ENCODE measurements around the gene CIB2.

Gene CIB2

GRCh38 chr15:78069052-78069414, 62.2 kb downstream of the CIB2 start:
- no peak for TF ChIP-seq FOXP2 (optimal IDR thresholded peaks at IDR 0.05; ENCODE audit: borderline replicate concordance, extremely low read depth, extremely low read length, insufficient read depth)
- no peak for TF ChIP-seq REST (IDR thresholded peaks at IDR 0.05; ENCODE audit: insufficient read depth in 1 of 2, low read depth in 2 of 2, low read length in 2 of 2)
- TF ChIP-seq POLR2AphosphoS5 (IDR thresholded peaks at IDR 0.05; ENCODE audit: low read depth, low read length) = no peak
- TF ChIP-seq TAF1 (IDR thresholded peaks at IDR 0.05; ENCODE audit: borderline replicate concordance, insufficient read depth, low read length) = no peak
- TF ChIP-seq SIN3A (IDR thresholded peaks at IDR 0.05; ENCODE audit: borderline replicate concordance, insufficient read depth, low read length) = no peak

GRCh38 chr15:78067328-78068228, 63.7 kb downstream of the CIB2 start:
- peak in 1 of 2 experiments; percentile 18; a peak in 1 of 4 replicates for TF ChIP-seq REST (IDR thresholded peaks at IDR 0.05; ENCODE audit: insufficient read depth in 1 of 2, low read depth in 2 of 2, low read length in 2 of 2)
- peak; percentile 21 for TF ChIP-seq FOXP2 (optimal IDR thresholded peaks at IDR 0.05; ENCODE audit: borderline replicate concordance, extremely low read depth, extremely low read length, insufficient read depth)
- TF ChIP-seq SIN3A (IDR thresholded peaks at IDR 0.05; ENCODE audit: borderline replicate concordance, insufficient read depth, low read length) = no peak

DNA sequence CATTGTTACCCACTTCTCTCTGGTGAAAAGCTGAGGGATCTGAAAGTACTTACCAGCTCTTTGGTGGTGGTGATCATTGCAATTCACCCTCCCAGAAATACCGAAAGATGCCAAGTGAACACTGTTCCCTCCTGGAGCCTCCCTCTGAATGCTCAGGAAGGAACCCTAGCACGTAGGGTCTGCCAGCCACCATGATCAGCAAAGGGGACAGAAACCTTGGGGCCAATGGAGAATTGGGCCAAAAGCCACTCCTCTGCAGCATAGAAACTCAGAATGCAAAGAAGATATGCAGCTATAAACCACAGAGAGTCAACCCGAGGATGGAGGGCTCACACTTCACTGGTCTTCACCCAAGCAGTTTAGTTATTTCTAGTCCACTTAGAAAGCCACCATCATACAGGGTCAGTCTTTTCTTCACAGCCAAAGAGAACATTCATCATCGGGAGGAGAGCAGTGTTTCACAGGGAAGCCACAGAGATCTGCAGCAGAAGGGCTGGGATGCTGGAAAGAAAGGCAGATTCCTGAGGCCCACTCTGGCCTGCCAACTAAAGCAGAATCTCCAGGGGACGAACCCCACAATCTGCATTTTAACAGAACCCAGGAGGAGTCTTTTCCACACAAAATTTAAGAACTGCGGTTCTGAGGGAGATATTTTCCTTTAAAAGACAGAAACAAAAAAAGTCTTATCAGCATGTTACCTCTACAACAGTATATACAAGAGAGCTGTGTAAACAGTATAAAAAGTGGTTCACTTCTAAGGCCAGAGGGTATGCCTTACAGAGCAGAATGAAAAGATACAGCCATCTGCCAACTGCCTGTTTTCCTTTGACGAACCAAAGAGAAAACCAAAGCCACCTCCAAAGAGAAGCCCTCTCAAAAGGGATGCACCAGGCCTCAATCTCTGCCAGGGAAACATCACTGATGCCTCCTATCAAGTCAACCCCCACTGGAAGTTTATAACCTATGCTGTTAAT, 65.0 kb downstream of the CIB2 start:
- TF ChIP-seq REST (IDR thresholded peaks at IDR 0.05; ENCODE audit: insufficient read depth in 1 of 2, low read depth in 2 of 2, low read length in 2 of 2) = no peak
- no peak for TF ChIP-seq SIN3A (IDR thresholded peaks at IDR 0.05; ENCODE audit: borderline replicate concordance, insufficient read depth, low read length)
- no peak for TF ChIP-seq TAF1 (IDR thresholded peaks at IDR 0.05; ENCODE audit: borderline replicate concordance, insufficient read depth, low read length)
- TF ChIP-seq POLR2AphosphoS5 (IDR thresholded peaks at IDR 0.05; ENCODE audit: low read depth, low read length) = no peak
- no peak for TF ChIP-seq FOXP2 (optimal IDR thresholded peaks at IDR 0.05; ENCODE audit: borderline replicate concordance, extremely low read depth, extremely low read length, insufficient read depth)

DNA sequence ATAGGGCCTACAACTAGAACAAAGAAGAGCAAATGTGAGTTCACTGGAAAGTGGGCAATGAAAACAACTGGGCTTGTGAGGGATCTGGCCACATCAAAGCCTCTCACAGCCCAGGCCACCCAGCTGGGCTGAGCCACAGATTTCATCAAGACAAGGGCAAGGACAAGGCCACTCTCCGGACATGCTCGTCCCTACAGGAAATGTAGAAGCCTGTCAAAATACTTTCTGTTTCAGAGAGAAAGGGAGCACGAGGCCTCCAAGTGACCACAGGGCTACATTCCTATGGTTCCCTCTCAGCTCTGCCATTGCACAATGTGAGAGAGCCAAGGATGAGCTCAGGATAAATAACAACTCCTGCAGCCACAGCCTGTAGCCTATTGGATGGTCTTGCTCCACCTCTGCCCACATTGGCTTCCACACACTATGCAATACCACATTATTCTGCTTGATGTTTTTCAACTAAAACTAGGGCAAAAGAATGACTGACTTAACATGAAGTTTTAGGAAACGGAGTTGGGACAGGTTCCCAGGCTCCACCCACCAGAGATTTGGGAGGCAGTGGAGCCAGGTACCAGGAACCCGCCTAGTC, 65.9 kb downstream of the CIB2 start:
- TF ChIP-seq POLR2AphosphoS5 (IDR thresholded peaks at IDR 0.05; ENCODE audit: low read depth, low read length) = no peak
- TF ChIP-seq TAF1 (IDR thresholded peaks at IDR 0.05; ENCODE audit: borderline replicate concordance, insufficient read depth, low read length) = no peak
- peak in 1 of 2 experiments; percentile 56; a peak in 1 of 4 replicates for TF ChIP-seq REST (IDR thresholded peaks at IDR 0.05; ENCODE audit: insufficient read depth in 1 of 2, low read depth in 2 of 2, low read length in 2 of 2)
- TF ChIP-seq FOXP2 (optimal IDR thresholded peaks at IDR 0.05; ENCODE audit: borderline replicate concordance, extremely low read depth, extremely low read length, insufficient read depth) = no peak
- TF ChIP-seq SIN3A (IDR thresholded peaks at IDR 0.05; ENCODE audit: borderline replicate concordance, insufficient read depth, low read length) = peak; percentile 79; the same call in 1 of the 2 replicates

All from PFSK-1 (cell line).